H9 (cell line): ENCODE results near the gene GALC. TPM values are rescaled to one million over a fixed set of nuclear protein-coding genes. Genes with fewer than 3 reads are reported as not detected.

Experiments
- DNase-seq: peaks from one replicate; pipeline ENCODE4 v3.0.0-alpha.2; 2017
- H2AFZ ChIP-seq: one replicate; pipeline ENCODE4 v1.6.1; 2013; ENCODE audit warnings: mild to moderate bottlenecking, low read length, control low read depth, moderate library complexity
- H2AK5ac ChIP-seq: 2 replicates; pipeline ENCODE4 v1.6.1; 2013; ENCODE audit warnings: low read length, control low read depth, mixed read lengths; ENCODE audit not compliant: insufficient read length
- H2BK120ac ChIP-seq: one replicate; pipeline ENCODE4 v1.6.1; 2013; ENCODE audit warnings: low read depth, mild to moderate bottlenecking, low read length, control low read depth, inconsistent platforms; ENCODE audit not compliant: poor library complexity, severe bottlenecking
- H2BK12ac ChIP-seq: 2 replicates; pipeline ENCODE4 v1.6.1; 2013; ENCODE audit warnings: low read length, control low read depth, mixed read lengths, low read depth; ENCODE audit not compliant: insufficient read length
- H2BK15ac ChIP-seq: 2 replicates; pipeline ENCODE4 v1.6.1; 2013; ENCODE audit warnings: low read depth, low read length, control low read depth
- H2BK20ac ChIP-seq: one replicate; pipeline ENCODE4 v1.6.1; 2013; ENCODE audit warnings: low read depth, mild to moderate bottlenecking, low read length, control low read depth, inconsistent platforms; ENCODE audit not compliant: poor library complexity, severe bottlenecking
- H2BK5ac ChIP-seq: 2 replicates; pipeline ENCODE4 v1.6.1; 2013; ENCODE audit warnings: low read length, control low read depth, mixed read lengths; ENCODE audit not compliant: insufficient read length
- H3K14ac ChIP-seq: 2 replicates; pipeline ENCODE4 v1.6.1; 2013; ENCODE audit warnings: low read length, control low read depth; ENCODE audit not compliant: insufficient read depth
- H3K18ac ChIP-seq: 2 replicates; pipeline ENCODE4 v1.6.1; 2013; ENCODE audit warnings: low read depth, mild to moderate bottlenecking, mixed read lengths, low read length, control low read depth; ENCODE audit not compliant: insufficient read length
- H3K23ac ChIP-seq: 2 replicates; pipeline ENCODE4 v1.6.1; 2013; ENCODE audit warnings: low read length, control low read depth, mixed read lengths, low read depth; ENCODE audit not compliant: insufficient read length
- H3K23me2 ChIP-seq: 2 replicates; pipeline ENCODE4 v1.6.1; 2013; ENCODE audit warnings: low read depth, mild to moderate bottlenecking, mixed read lengths, low read length, control low read depth; ENCODE audit not compliant: insufficient read length, poor library complexity, severe bottlenecking
- H3K27ac ChIP-seq: 2 replicates; pipeline ENCODE4 v1.5.1; 2013; ENCODE audit warnings: low read length, control low read depth, mixed read lengths, low read depth; ENCODE audit not compliant: insufficient read length
- H3K27me3 ChIP-seq: 2 replicates; pipeline ENCODE4 v1.6.1; 2013; ENCODE audit warnings: low read length, control low read depth, inconsistent platforms; ENCODE audit not compliant: insufficient read depth
- H3K4ac ChIP-seq: 2 replicates; pipeline ENCODE4 v1.6.1; 2013; ENCODE audit warnings: low read depth, mild to moderate bottlenecking, control low read depth, inconsistent platforms, low read length, moderate library complexity
- H3K4me1 ChIP-seq: 2 replicates; pipeline ENCODE4 v1.6.1; 2013; ENCODE audit warnings: low read length, control low read depth, inconsistent platforms; ENCODE audit not compliant: insufficient read depth
- H3K4me2 ChIP-seq: 2 replicates; pipeline ENCODE4 v1.6.1; 2013; ENCODE audit warnings: low read length, control low read depth, mixed read lengths; ENCODE audit not compliant: insufficient read length, insufficient read depth
- H3K56ac ChIP-seq: 2 replicates; pipeline ENCODE4 v1.6.1; 2013; ENCODE audit warnings: low read depth, mild to moderate bottlenecking, mixed read lengths, low read length, control low read depth; ENCODE audit not compliant: insufficient read length
- H3K79me1 ChIP-seq: 2 replicates; pipeline ENCODE4 v1.6.1; 2013; ENCODE audit warnings: low read depth, mild to moderate bottlenecking, moderate library complexity, low read length, control low read depth, inconsistent platforms; ENCODE audit not compliant: insufficient read depth, poor library complexity, severe bottlenecking
- H3K79me2 ChIP-seq: 2 replicates; pipeline ENCODE4 v1.6.1; 2013; ENCODE audit warnings: low read length, control low read depth, inconsistent platforms; ENCODE audit not compliant: insufficient read depth
- H3K9ac ChIP-seq: 2 replicates; pipeline ENCODE4 v1.6.1; 2013; ENCODE audit warnings: low read length, control low read depth, mixed read lengths; ENCODE audit not compliant: insufficient read length; ENCODE audit errors: extremely low read depth
- H3K9me3 ChIP-seq: one replicate; pipeline ENCODE4 v1.6.1; 2013; ENCODE audit warnings: low read depth, low read length, inconsistent platforms; ENCODE audit not compliant: control insufficient read depth
- H3T11ph ChIP-seq: one replicate; pipeline ENCODE4 v1.6.1; 2013; ENCODE audit warnings: mild to moderate bottlenecking, low read length, control low read depth, inconsistent platforms
- H4K20me1 ChIP-seq: one replicate; pipeline ENCODE4 v1.6.1; 2013; ENCODE audit not compliant: control insufficient read depth, insufficient read length, insufficient read depth
- H4K5ac ChIP-seq: 2 replicates; pipeline ENCODE4 v1.6.1; 2013; ENCODE audit warnings: low read depth, mild to moderate bottlenecking, mixed read lengths, low read length, control low read depth; ENCODE audit not compliant: insufficient read length
- H4K8ac ChIP-seq: replicated peaks from 2 replicates; pipeline ENCODE4 v1.6.1; 2013; ENCODE audit warnings: low read length, control low read depth, mixed read lengths, low read depth; ENCODE audit not compliant: insufficient read length
- H4K91ac ChIP-seq: 2 replicates; pipeline ENCODE4 v1.6.1; 2013; ENCODE audit warnings: low read depth, mild to moderate bottlenecking, moderate library complexity, mixed read lengths, low read length, control low read depth; ENCODE audit not compliant: insufficient read length
- H3K27ac Mint-ChIP-seq, 3 experiments: 2 replicates in 2 of 3; 3 replicates in 1 of 3; pipeline ENCODE4 v1.8.0; 2020 to 2021; ENCODE audit warnings: mixed read lengths in 3 of 3, mild to moderate bottlenecking in 1 of 3, moderate library complexity in 1 of 3
- H3K27me3 Mint-ChIP-seq: 2 replicates; pipeline ENCODE4 v1.8.0; 2021; ENCODE audit warnings: low read depth, mild to moderate bottlenecking, moderate library complexity, mixed read lengths
- H3K36me3 Mint-ChIP-seq, 3 experiments: 2 replicates in 2 of 3; 3 replicates in 1 of 3; pipeline ENCODE4 v1.8.0; 2020 to 2021; ENCODE audit warnings: low read depth in 3 of 3, mixed read lengths in 3 of 3; ENCODE audit not compliant: insufficient read depth in 1 of 3
- H3K4me1 Mint-ChIP-seq, 2 experiments: 2 replicates each; pipeline ENCODE4 v1.8.0; 2020; ENCODE audit warnings: mixed read lengths in 2 of 2
- H3K4me3 Mint-ChIP-seq, 2 experiments: 2 replicates in 1 of 2; 3 replicates in 1 of 2; pipeline ENCODE4 v1.8.0; 2020 to 2021; ENCODE audit warnings: mild to moderate bottlenecking in 2 of 2, mixed read lengths in 2 of 2, moderate library complexity in 1 of 2
- H3K9me3 Mint-ChIP-seq, 2 experiments: 2 replicates in 1 of 2; 3 replicates in 1 of 2; pipeline ENCODE4 v1.8.0; 2020; ENCODE audit warnings: mild to moderate bottlenecking in 2 of 2, mixed read lengths in 2 of 2, moderate library complexity in 1 of 2
- WGBS: extraction: QIAGEN DNeasy Blood & Tissue Kit; methylation state at CpG from one replicate; pipeline ENCODE4 v1.1.7; 2013; ENCODE audit warnings: missing lambda C conversion rate, low lambda C conversion rate, mixed read lengths; ENCODE audit not compliant: insufficient read length; ENCODE audit errors: extremely low coverage; 5-methylcytosine and 5-hydroxymethylcytosine counted together
- total RNA-seq: library from RNA; stranded (reverse); gene quantifications from 2 replicates; pipeline ENCODE4 v1.2.1, GENCODE V29; 2021
- TF ChIP-seq, protein P1 (sequence below): fragments of 200-600 bp; sonication (generic); conservative IDR thresholded peaks from 3 replicates; pipeline ENCODE4 v1.8.0; 2021; ENCODE audit warnings: antibody characterized with exemption, mild to moderate bottlenecking

Gene GALC
- total RNA-seq, 1 experiment from 2014 or later: 12.4 TPM

DNA sequence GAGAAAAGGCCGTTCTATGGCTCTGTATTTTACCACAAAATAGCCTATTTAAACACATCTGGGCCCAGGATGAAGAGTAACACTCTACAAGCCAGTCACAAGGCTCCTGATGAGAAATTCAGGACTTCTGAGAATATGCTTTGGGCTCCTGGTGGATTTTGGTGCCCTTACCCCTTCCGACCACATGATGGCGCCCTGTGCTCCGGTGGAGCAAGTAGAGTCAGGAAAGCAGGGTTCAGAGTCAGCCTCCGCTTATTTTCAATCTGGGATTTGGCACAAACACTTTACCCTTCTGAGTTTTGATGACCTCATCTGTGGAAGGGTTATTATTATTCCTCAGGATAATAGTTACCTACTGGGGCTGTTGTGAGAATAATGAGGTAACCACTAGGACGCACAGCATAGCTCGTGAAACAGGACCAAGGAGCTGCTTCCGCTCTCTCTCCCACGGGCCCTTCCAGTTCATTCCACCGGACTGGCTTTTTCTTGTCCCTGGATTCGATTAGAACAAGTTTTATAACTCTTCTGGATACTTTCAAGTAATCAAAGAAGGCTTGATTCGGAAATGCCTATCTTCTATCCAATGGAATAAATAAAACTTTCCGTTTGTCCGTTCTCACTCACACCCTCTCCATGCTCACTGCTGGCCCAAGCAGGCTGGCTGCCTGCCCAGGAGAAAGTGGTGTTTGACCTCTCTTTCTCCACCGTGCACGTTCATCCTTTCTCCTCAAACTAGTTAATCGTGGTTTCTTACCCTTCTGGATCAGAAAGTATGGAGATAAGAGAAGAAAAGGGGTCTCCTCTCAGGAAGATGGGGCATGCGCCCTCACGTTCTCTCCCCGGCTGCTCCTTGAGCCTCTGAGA, 104.6 kb downstream of the GALC start:
- H2AK5ac ChIP-seq: no peak overlapping the region
- Mint-ChIP-seq H3K27ac (peak overlapping the region in 1 of 3 experiments; percentile 95; a peak in 1 of 7 replicates), H3K4me1 (no peaks in the 10 kb centered on the region), H3K4me3 (no peak overlapping the region; a peak in 1 of 5 replicates), H3K27me3 (no peaks in the 10 kb centered on the region; the same call in 1 of the 2 replicates), H3K9me3 (no peaks in the 10 kb centered on the region; a peak in 1 of 5 replicates), H3K36me3 (no peaks in the 10 kb centered on the region)
- no peak overlapping the region for H3K4me2 ChIP-seq
- no peak overlapping the region for H4K91ac ChIP-seq
- peak; percentile 74 for DNase-seq
- H3K4ac ChIP-seq: no peak overlapping the region
- no peak overlapping the region for H3K9ac ChIP-seq
- H2BK12ac ChIP-seq: no peak overlapping the region
- no peaks in the 10 kb centered on the region for H4K20me1 ChIP-seq
- WGBS: no CpG with 5 or more reads among the region's 20 CpGs
- H3K79me1 ChIP-seq: no peaks in the 10 kb centered on the region
- H3K56ac ChIP-seq: no peak overlapping the region
- no peaks in the 10 kb centered on the region for H3K9me3 ChIP-seq
- H4K8ac ChIP-seq: no peak overlapping the region
- H3K23ac ChIP-seq: no peak overlapping the region
- H2BK5ac ChIP-seq: no peak overlapping the region
- no peaks in the 10 kb centered on the region; the same call in 1 of the 2 replicates for H3K27me3 ChIP-seq
- no peak overlapping the region for H3T11ph ChIP-seq
- H3K23me2 ChIP-seq: no peaks in the 10 kb centered on the region
- H3K27ac ChIP-seq: no peak overlapping the region
- no peak overlapping the region for H2BK20ac ChIP-seq
- H4K5ac ChIP-seq: no peak overlapping the region
- no peak overlapping the region for H3K14ac ChIP-seq
- no peaks in the 10 kb centered on the region for H3K4me1 ChIP-seq
- no peaks in the 10 kb centered on the region for H3K79me2 ChIP-seq
- H2BK120ac ChIP-seq: no peak overlapping the region
- TF ChIP-seq, protein P1, sequence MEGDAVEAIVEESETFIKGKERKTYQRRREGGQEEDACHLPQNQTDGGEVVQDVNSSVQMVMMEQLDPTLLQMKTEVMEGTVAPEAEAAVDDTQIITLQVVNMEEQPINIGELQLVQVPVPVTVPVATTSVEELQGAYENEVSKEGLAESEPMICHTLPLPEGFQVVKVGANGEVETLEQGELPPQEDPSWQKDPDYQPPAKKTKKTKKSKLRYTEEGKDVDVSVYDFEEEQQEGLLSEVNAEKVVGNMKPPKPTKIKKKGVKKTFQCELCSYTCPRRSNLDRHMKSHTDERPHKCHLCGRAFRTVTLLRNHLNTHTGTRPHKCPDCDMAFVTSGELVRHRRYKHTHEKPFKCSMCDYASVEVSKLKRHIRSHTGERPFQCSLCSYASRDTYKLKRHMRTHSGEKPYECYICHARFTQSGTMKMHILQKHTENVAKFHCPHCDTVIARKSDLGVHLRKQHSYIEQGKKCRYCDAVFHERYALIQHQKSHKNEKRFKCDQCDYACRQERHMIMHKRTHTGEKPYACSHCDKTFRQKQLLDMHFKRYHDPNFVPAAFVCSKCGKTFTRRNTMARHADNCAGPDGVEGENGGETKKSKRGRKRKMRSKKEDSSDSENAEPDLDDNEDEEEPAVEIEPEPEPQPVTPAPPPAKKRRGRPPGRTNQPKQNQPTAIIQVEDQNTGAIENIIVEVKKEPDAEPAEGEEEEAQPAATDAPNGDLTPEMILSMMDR: peak; percentile 89
- no peak overlapping the region for H3K18ac ChIP-seq
- no peak overlapping the region for H2BK15ac ChIP-seq
- no peak overlapping the region for H2AFZ ChIP-seq
